Endothelial cell of umbilical vein (primary cell): ENCODE results near the gene SLC38A10. TPM values are rescaled to one million over a fixed set of nuclear protein-coding genes. Genes with fewer than 3 reads are reported as not detected.

ENCODE experiments used
- BruUV-seq: library from RNA; stranded (reverse); fragments of 400-500 nt; replicated peaks from 2 replicates; lab custom pipeline; 2021; lab: Mats Ljungman, UMichigan
- CTCF ChIA-PET: fragments of 300-600, 350-600 bp; sonication (Branson Sonifier 250); formaldehyde crosslinking; loops from one replicate; lab custom pipeline; 2021; ENCODE audit warnings: antibody characterized with exemption, inconsistent platforms; lab: Charles Lee
- POLR2A ChIA-PET: fragments of 300-600, 350-600 bp; sonication (Branson Sonifier 250); formaldehyde crosslinking; loops from one replicate; lab custom pipeline; 2021; ENCODE audit warnings: antibody characterized with exemption, inconsistent platforms; lab: Charles Lee
- DNase-seq: peaks from one replicate; pipeline ENCODE4 v3.0.0-alpha.2; 2011; ENCODE audit warnings: low read depth, low spot score
- FAIRE-seq: peaks from 2 replicates; lab custom pipeline; 2011; peaks lifted over from hg19 to GRCh38; lab: Jason Lieb, UNC
- H2AFZ ChIP-seq: 2 replicates; pipeline ENCODE4 v1.6.0; 2012; ENCODE audit warnings: low read depth, low read length, control low read depth, inconsistent platforms
- H3K27ac ChIP-seq: 2 replicates; pipeline ENCODE4 v1.5.1; 2011; ENCODE audit warnings: low read depth, mild to moderate bottlenecking, control low read depth, low read length, moderate library complexity; ENCODE audit not compliant: insufficient read depth
- H3K27me3 ChIP-seq, 2 experiments: 2 replicates each; pipeline versions ENCODE4 v1.6.0 to v1.6.1; 2011; ENCODE audit warnings: low read length in 2 of 2, mixed read lengths in 1 of 2; ENCODE audit not compliant: control insufficient read depth in 2 of 2, insufficient read depth in 2 of 2
- H3K36me3 ChIP-seq, 2 experiments: 2 replicates in 1 of 2; 3 replicates in 1 of 2; pipeline ENCODE4 v1.5.1; 2011; ENCODE audit warnings: low read length in 2 of 2, mild to moderate bottlenecking in 1 of 2, moderate library complexity in 1 of 2; ENCODE audit not compliant: control insufficient read depth in 2 of 2, insufficient read depth in 2 of 2; ENCODE audit errors: extremely low read depth in 1 of 2
- H3K4me1 ChIP-seq: 3 replicates; pipeline ENCODE4 v1.5.1; 2011; ENCODE audit warnings: mild to moderate bottlenecking, low read length; ENCODE audit not compliant: control insufficient read depth, insufficient read depth; ENCODE audit errors: extremely low read depth
- H3K4me2 ChIP-seq: 2 replicates; pipeline ENCODE4 v1.6.1; 2011; ENCODE audit warnings: low read length, control low read depth, mixed read lengths; ENCODE audit not compliant: insufficient read depth
- H3K4me3 ChIP-seq, 3 experiments: fragments of 200-600 bp in 1 of 3; sonication (generic), shearing (Covaris generic) in 1 of 3; replicated peaks in 1 of 3; 2 replicates each; pipeline ENCODE4 v1.5.1; 2011 to 2016; ENCODE audit warnings: control low read depth in 3 of 3, low read length in 3 of 3, mild to moderate bottlenecking in 2 of 3, inconsistent platforms in 1 of 3, low read depth in 1 of 3, moderate library complexity in 1 of 3; ENCODE audit not compliant: insufficient read depth in 1 of 3
- H3K79me2 ChIP-seq: 2 replicates; pipeline ENCODE4 v1.6.0; 2012; ENCODE audit warnings: low read length, inconsistent platforms; ENCODE audit not compliant: control insufficient read depth, insufficient read depth
- H3K9ac ChIP-seq: replicated peaks from 2 replicates; pipeline ENCODE3; 2011; ENCODE audit warnings: low read length, control low read depth; ENCODE audit not compliant: insufficient read depth; ENCODE audit errors: extremely low read depth
- H3K9me1 ChIP-seq: replicated peaks from 3 replicates; pipeline ENCODE4 v1.6.0; 2011; ENCODE audit warnings: mild to moderate bottlenecking, low read length; ENCODE audit not compliant: control insufficient read depth, insufficient read depth; ENCODE audit errors: extremely low read depth
- H3K9me3 ChIP-seq: replicated peaks from 2 replicates; pipeline ENCODE4 v1.5.1; 2012; ENCODE audit warnings: low read length, inconsistent platforms; ENCODE audit not compliant: control insufficient read depth, insufficient read depth
- H4K20me1 ChIP-seq: replicated peaks from 2 replicates; pipeline ENCODE3; 2011; ENCODE audit warnings: mild to moderate bottlenecking, low read length; ENCODE audit not compliant: control insufficient read depth, insufficient read depth; ENCODE audit errors: extremely low read depth
- CTCF ChIP-seq, 2 donors: IDR thresholded peaks; 1 replicate in 1 of 2; 2 replicates in 1 of 2; pipeline ENCODE4 v1.5.1; 2011; ENCODE audit warnings: low read length in 2 of 2, mild to moderate bottlenecking in 2 of 2, moderate library complexity in 2 of 2, control low read depth in 1 of 2, inconsistent platforms in 1 of 2, low read depth in 1 of 2; ENCODE audit not compliant: insufficient read depth in 1 of 2; ENCODE audit errors: extremely low read depth in 1 of 2
- EZH2 ChIP-seq: IDR thresholded peaks from 2 replicates; pipeline ENCODE4 v1.6.1; 2012; ENCODE audit warnings: borderline replicate concordance, low read depth, mild to moderate bottlenecking, moderate library complexity, low read length, inconsistent platforms; ENCODE audit not compliant: severe bottlenecking
- FOS ChIP-seq: IDR thresholded peaks from 2 replicates; pipeline ENCODE4 v1.6.1; 2011; ENCODE audit warnings: mild to moderate bottlenecking, low read length, moderate library complexity, borderline replicate concordance; ENCODE audit not compliant: insufficient read depth
- GATA2 ChIP-seq: IDR thresholded peaks from 2 replicates; pipeline ENCODE4 v1.7.0; 2011; ENCODE audit warnings: low read depth, mild to moderate bottlenecking, moderate library complexity, mixed read lengths, low read length; ENCODE audit not compliant: insufficient read length, insufficient read depth
- JUN ChIP-seq: IDR thresholded peaks from 2 replicates; pipeline ENCODE4 v1.6.1; 2011; ENCODE audit warnings: borderline replicate concordance, low read depth; ENCODE audit not compliant: insufficient read length, insufficient read depth
- MYC ChIP-seq: IDR thresholded peaks from one replicate; pipeline ENCODE4 v1.6.1; 2011; ENCODE audit warnings: mild to moderate bottlenecking, low read depth, low read length
- POLR2A ChIP-seq: IDR thresholded peaks from 2 replicates; pipeline ENCODE4 v1.6.1; 2012; ENCODE audit warnings: low read depth, mild to moderate bottlenecking, control low read depth, low read length
- POLR2AphosphoS5 ChIP-seq: IDR thresholded peaks from 2 replicates; pipeline ENCODE4 v1.6.1; 2012; ENCODE audit warnings: low read depth, mild to moderate bottlenecking, control low read depth, low read length, moderate library complexity; ENCODE audit not compliant: insufficient read depth
- dilution Hi-C: fragments of 300-500 bp; cut with MboI; formaldehyde crosslinking; loops from one replicate; pipeline ENCODE4 v1.15.0; 2019; ENCODE audit warnings: low sequenced_read_pairs; ENCODE audit not compliant: extremely low pct_ligation_motif_present
- intact Hi-C: fragments of 100-400 bp; cut with micrococcal nuclease; formaldehyde crosslinking; loops from one replicate; pipeline ENCODE4 v1.10.0; 2022
- polyA plus RNA-seq, 4 experiments: library from polyadenylated mRNA; depleted of rRNA in 3 of 4; stranded (reverse) in 3 of 4; unstranded in 1 of 4; fragments of >200 nt; gene quantifications; 2 replicates each; pipeline versions ENCODE4 v1.2.1 to v1.2.3, GENCODE V29; 2011 to 2012; ENCODE audit warnings: missing spikeins in 1 of 4
- total RNA-seq: library from RNA; stranded (reverse); gene quantifications from 2 replicates; pipeline ENCODE4 v1.2.3, GENCODE V29; 2021
- TF ChIP-seq, protein P1 (sequence below): IDR thresholded peaks from 2 replicates; pipeline ENCODE4 v1.6.1; 2011; ENCODE audit not compliant: insufficient read depth, insufficient read length

The SLC38A10 gene
- total and polyA plus RNA-seq, 2 donors (not counting 3 experiments of a cell fraction or from before 2014, with no cell fraction given): 72.7 to 113 TPM

DNA sequence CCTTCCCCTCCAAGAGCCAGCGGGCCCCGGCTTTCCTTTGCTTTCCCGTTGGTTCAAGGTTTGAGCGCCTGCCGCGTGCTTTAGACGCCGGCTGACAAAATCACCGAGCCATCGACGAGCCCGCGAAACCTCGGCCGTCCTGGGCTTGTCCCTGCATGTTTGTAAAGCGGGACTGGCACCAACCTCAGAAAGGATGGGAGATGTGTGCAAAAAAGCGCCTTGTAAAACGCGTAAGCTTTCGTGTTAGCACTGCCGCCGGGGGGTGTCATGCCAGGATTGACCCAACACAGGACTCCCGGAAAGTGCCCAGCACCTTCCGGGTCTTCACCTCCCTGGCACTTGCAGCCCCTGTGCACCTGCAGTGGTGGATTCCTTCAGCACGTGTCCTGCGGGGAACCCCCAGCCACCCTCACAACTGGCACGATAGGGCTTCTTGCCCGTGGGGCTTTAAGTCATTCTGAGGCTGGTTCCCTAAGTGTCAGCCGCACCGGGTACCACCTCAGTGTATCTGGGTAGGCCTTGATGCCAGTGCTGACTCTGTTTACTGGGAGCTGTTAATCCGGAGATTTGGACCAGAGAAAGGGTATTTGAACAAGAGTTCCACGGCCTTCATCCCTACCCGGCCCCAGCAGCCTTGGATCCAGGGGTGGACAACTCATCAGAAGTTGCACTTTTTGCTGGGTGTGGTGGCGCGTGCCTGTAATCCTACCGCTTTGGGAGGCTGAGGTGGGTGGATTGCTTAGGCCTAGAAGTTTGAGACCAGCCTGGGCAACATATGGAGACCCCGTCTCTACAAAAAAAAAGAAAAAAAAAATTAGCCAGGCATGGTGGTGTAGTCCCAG, 55.2 kb downstream of the SLC38A10 start:
- no peak overlapping the region for H2AFZ ChIP-seq
- DNase-seq (peak; percentile 33), FAIRE-seq (peak; percentile 59)
- peaks cover 6% of the 10 kb centered on the region for H3K4me1 ChIP-seq
- TF ChIP-seq MYC (no peak), JUN (no peak), POLR2A (no peak), CTCF (IDR thresholded peaks at IDR 0.05; ENCODE audit: extremely low read depth in 1 of 2, insufficient read depth in 1 of 2, low read depth in 1 of 2, low read length in 2 of 2) (no peak), FOS (no peak), EZH2 (no peak), GATA2 (no peak), POLR2AphosphoS5 (no peak)
- TF ChIP-seq, protein P1, sequence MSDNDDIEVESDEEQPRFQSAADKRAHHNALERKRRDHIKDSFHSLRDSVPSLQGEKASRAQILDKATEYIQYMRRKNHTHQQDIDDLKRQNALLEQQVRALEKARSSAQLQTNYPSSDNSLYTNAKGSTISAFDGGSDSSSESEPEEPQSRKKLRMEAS: no peak
- peak overlapping the region; percentile 77 for H3K9ac ChIP-seq
- no peaks in the 10 kb centered on the region for H3K9me1 ChIP-seq
- H3K27me3 ChIP-seq: no peaks in the 10 kb centered on the region
- CTCF ChIA-PET: interaction anchor here (1.0 to 3.1 kb wide), 7 partner anchors 10 to 98 kb away, joined by 3 to 33 read pairs (median 5); partner anchors contain the start of gene CEP131
- no peaks in the 10 kb centered on the region for H4K20me1 ChIP-seq
- peak overlapping the region; percentile 58 for H3K27ac ChIP-seq
- peak overlapping the region; percentile 71 to 84 (median 78) for H3K4me3 ChIP-seq
- BruUV-seq: TSS peak; percentile 50
- POLR2A ChIA-PET: interaction anchor here (1.4 kb wide), 1 partner anchor 17 kb away, joined by 4 read pairs; the partner anchor contains the start of gene CEP131
- no peaks in the 10 kb centered on the region for H3K9me3 ChIP-seq
- H3K79me2 ChIP-seq: peaks cover 20% of the 10 kb centered on the region
- H3K36me3 ChIP-seq: peaks cover 0 to 11% of the 10 kb centered on the region in 2 experiments
- dilution Hi-C loops: no loop called here
- intact Hi-C loops: loop anchor here (1.0 kb wide), 1 partner anchor 17 kb away; no protein-coding TSS in a partner anchor
- peak overlapping the region; percentile 90 for H3K4me2 ChIP-seq
